Endothelial cell (in vitro differentiated cells): ENCODE measurements around the gene VPS26B. TPM values are rescaled to one million over a fixed set of nuclear protein-coding genes. Genes with fewer than 3 reads are reported as not detected.

Experiments used
- DNase-seq: peaks from one replicate; pipeline ENCODE4 v3.0.0; 2021; ENCODE audit warnings: low spot score
- H3K27ac Mint-ChIP-seq: one replicate; pipeline ENCODE4 v1.8.0; 2021; ENCODE audit warnings: mixed read lengths, inconsistent platforms; ENCODE audit not compliant: unreplicated experiment
- H3K27me3 Mint-ChIP-seq: one replicate; pipeline ENCODE4 v1.8.0; 2021; ENCODE audit warnings: mild to moderate bottlenecking, moderate library complexity, mixed read lengths, inconsistent platforms; ENCODE audit not compliant: unreplicated experiment
- H3K36me3 Mint-ChIP-seq: one replicate; pipeline ENCODE4 v1.8.0; 2021; ENCODE audit warnings: mild to moderate bottlenecking, low read depth, mixed read lengths, inconsistent platforms; ENCODE audit not compliant: unreplicated experiment
- H3K4me1 Mint-ChIP-seq: one replicate; pipeline ENCODE4 v1.8.0; 2021; ENCODE audit warnings: mild to moderate bottlenecking, mixed read lengths, inconsistent platforms; ENCODE audit not compliant: unreplicated experiment
- H3K4me3 Mint-ChIP-seq: one replicate; pipeline ENCODE4 v1.8.0; 2021; ENCODE audit warnings: mild to moderate bottlenecking, mixed read lengths, inconsistent platforms; ENCODE audit not compliant: unreplicated experiment
- H3K9me3 Mint-ChIP-seq: one replicate; pipeline ENCODE4 v1.8.0; 2021; ENCODE audit warnings: mixed read lengths, inconsistent platforms; ENCODE audit not compliant: unreplicated experiment
- CTCF ChIP-seq: fragments of 200-600 bp; sonication (generic); IDR thresholded peaks from one replicate; pipeline ENCODE4 v1.5.0; 2021; ENCODE audit warnings: antibody characterized with exemption; ENCODE audit not compliant: unreplicated experiment
- total RNA-seq: library from RNA; stranded (reverse); fragmentation: NEBNext Ultra II Directional; extraction: Animal tissue kit (Norgen Biotek cat#: 25700); gene quantifications from one replicate; pipeline ENCODE4 v1.2.1, GENCODE V29; 2021; ENCODE audit not compliant: unreplicated experiment

The VPS26B gene
- total RNA-seq, 1 donor from 2014 or later, result 132 TPM

GRCh38 chr11:134230339-134230738 lies 5.9 kb downstream of the VPS26B start:
- no peaks in the 10 kb centered on the region for H3K9me3 Mint-ChIP-seq
- no peak for TF ChIP-seq CTCF
- peaks cover 77% of the 10 kb centered on the region for H3K4me1 Mint-ChIP-seq
- H3K36me3 Mint-ChIP-seq, result peaks cover 31% of the 10 kb centered on the region
- no peak for DNase-seq
- peak overlapping the region; percentile 82 for H3K27ac Mint-ChIP-seq
- peaks cover 6% of the 10 kb centered on the region for H3K27me3 Mint-ChIP-seq
- peak overlapping the region; percentile 70 for H3K4me3 Mint-ChIP-seq

- no peak for DNase-seq
- Mint-ChIP-seq H3K9me3 (no peaks in the 10 kb centered on the region), H3K27me3 (peaks cover 6% of the 10 kb centered on the region), H3K36me3 (peaks cover 39% of the 10 kb centered on the region), H3K4me1 (peaks cover 62% of the 10 kb centered on the region), H3K4me3 (peak overlapping the region; percentile 70), H3K27ac (peak overlapping the region; percentile 62)
- TF ChIP-seq CTCF, result no peak
Observed at GRCh38 chr11:134231958-134232659, 7.6 kb downstream of the VPS26B start.

- no peak for DNase-seq
- H3K27ac Mint-ChIP-seq, result no peak overlapping the region
- no peak for TF ChIP-seq CTCF
- peaks cover 41% of the 10 kb centered on the region for H3K36me3 Mint-ChIP-seq
- no peak overlapping the region for H3K4me3 Mint-ChIP-seq
- no peaks in the 10 kb centered on the region for H3K9me3 Mint-ChIP-seq
- H3K27me3 Mint-ChIP-seq, result peaks cover 8% of the 10 kb centered on the region
- H3K4me1 Mint-ChIP-seq, result peaks cover 47% of the 10 kb centered on the region
Observed at GRCh38 chr11:134233729-134234179, 9.3 kb downstream of the VPS26B start.

GRCh38 chr11:134235399-134235798 lies 10.9 kb downstream of the VPS26B start:
- no peak overlapping the region for H3K4me3 Mint-ChIP-seq
- TF ChIP-seq CTCF, result no peak
- DNase-seq, result no peak
- peaks cover 6% of the 10 kb centered on the region for H3K27me3 Mint-ChIP-seq
- no peaks in the 10 kb centered on the region for H3K9me3 Mint-ChIP-seq
- H3K4me1 Mint-ChIP-seq, result peaks cover 31% of the 10 kb centered on the region
- H3K27ac Mint-ChIP-seq, result no peak overlapping the region
- peaks cover 42% of the 10 kb centered on the region for H3K36me3 Mint-ChIP-seq

- TF ChIP-seq CTCF, result no peak
- DNase-seq, result no peak
Observed at GRCh38 chr11:134236834-134237556, 12.5 kb downstream of the VPS26B start.

More at GRCh38 chr11:134236834-134237556, 12.5 kb downstream of the VPS26B start:
- H3K36me3 Mint-ChIP-seq, result peaks cover 41% of the 10 kb centered on the region
- no peak overlapping the region for H3K27ac Mint-ChIP-seq
- H3K4me3 Mint-ChIP-seq, result peak overlapping the region; percentile 7
- H3K9me3 Mint-ChIP-seq, result no peaks in the 10 kb centered on the region
- H3K4me1 Mint-ChIP-seq, result peaks cover 16% of the 10 kb centered on the region
- peaks cover 4% of the 10 kb centered on the region for H3K27me3 Mint-ChIP-seq
